Activated T-helper 1 cell treated with anti-CD3 and anti-CD28 coated beads, Interleukin-2, amount 50 U/mL, for 16 hours (primary cell): ENCODE data around the gene TBC1D28.
"Not testable (repeated sequence)": the region's sequence is repeated elsewhere in the genome, so short reads cannot be mapped to it uniquely, and the experiment has no call there.

ENCODE experiments used
- DNase-seq, 2 donors: peaks; one replicate each; pipeline ENCODE4 v3.0.0-alpha.2; 2020; ENCODE audit warnings: low read depth in 1 of 2, low spot score in 1 of 2

The TBC1D28 gene

GRCh38 chr17:18617613-18618012, 26.6 kb downstream of the TBC1D28 start:
- DNase-seq: not testable (repeated sequence)

- DNase-seq: not testable (repeated sequence)
Observed at GRCh38 chr17:18613016-18613415, 31.2 kb downstream of the TBC1D28 start.

- not testable (repeated sequence) for DNase-seq
Observed at GRCh38 chr17:18593138-18593537, 51.1 kb downstream of the TBC1D28 start.
